Measurements from ENCODE around the gene CCDC34.

GRCh38 chr11:27372164-27372563, 9.1 kb upstream of the CCDC34 start:
- no peak for TF ChIP-seq CTCF (IDR thresholded peaks at IDR 0.05 in 4 of 5, conservative IDR thresholded peaks at IDR 0.05 in 1 of 5)
- TF ChIP-seq POLR2A (IDR thresholded peaks at IDR 0.05): no peak
